ENCODE data around the gene KIF20B.

KIF20B gene

DNA sequence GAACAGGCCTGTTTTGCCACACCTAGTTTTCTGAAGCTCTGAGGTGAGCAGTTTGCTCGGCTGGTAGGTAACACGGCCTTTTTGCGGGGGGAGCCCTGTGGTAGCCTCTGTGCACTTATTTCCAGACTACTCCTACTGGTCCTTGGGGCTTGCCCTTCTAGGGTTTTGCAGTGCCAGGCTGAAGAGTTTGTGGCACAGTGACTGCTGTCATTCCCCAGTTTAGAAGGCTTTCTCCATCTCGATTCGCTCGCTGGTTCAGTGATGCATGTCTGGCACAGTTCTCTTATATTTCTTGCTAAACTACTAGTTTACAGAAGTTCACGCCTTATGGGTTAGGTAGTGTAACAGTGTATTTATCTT lies 711 bp downstream of the KIF20B start:
- TF ChIP-seq, protein P1, sequence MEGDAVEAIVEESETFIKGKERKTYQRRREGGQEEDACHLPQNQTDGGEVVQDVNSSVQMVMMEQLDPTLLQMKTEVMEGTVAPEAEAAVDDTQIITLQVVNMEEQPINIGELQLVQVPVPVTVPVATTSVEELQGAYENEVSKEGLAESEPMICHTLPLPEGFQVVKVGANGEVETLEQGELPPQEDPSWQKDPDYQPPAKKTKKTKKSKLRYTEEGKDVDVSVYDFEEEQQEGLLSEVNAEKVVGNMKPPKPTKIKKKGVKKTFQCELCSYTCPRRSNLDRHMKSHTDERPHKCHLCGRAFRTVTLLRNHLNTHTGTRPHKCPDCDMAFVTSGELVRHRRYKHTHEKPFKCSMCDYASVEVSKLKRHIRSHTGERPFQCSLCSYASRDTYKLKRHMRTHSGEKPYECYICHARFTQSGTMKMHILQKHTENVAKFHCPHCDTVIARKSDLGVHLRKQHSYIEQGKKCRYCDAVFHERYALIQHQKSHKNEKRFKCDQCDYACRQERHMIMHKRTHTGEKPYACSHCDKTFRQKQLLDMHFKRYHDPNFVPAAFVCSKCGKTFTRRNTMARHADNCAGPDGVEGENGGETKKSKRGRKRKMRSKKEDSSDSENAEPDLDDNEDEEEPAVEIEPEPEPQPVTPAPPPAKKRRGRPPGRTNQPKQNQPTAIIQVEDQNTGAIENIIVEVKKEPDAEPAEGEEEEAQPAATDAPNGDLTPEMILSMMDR (IDR thresholded peaks at IDR 0.05; ENCODE audit: low read depth, low read length): no peak
- DNase-seq (ENCODE audit: extremely low read depth, low read depth): no peak

DNA sequence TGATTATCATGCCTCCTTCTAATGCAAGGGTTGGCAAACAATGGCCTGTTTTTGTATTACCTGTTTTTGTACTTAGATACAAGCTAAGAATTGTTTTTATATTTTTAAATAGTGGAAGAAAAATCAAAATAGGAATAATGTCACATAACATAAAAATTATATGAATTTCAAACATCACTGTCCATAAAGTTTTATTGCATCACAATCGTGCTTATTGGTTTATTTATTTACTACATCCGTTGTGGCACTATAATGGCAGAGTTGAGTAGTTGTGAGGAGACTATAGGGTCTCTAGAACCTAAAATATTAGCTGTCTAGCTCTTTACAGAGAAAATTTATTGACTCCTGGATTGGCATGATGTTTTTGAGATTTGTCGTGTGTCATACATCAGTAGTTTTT lies 4.1 kb downstream of the KIF20B start:
- no peak for DNase-seq (ENCODE audit: extremely low read depth, low read depth)
- TF ChIP-seq, protein P1 (IDR thresholded peaks at IDR 0.05; ENCODE audit: low read depth, low read length): no peak

DNA sequence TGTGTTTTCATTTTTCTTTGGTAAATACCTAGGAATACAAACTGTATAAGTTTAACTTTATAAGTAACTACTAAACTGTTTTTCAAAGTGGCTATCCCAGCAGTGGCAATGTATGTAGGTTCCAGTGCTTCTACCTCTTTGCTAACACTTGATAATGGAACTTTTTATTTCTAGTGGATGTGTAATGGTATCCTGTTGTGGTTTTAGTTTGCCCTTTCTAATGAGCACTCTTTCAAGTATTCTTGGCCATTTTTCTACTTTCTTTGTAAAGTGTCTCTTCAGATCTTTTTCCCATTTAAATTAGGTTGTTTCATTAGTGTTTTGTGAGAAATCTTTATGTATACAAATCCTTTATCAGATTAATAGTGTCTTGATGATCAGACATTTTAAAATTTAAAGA lies 4.6 kb downstream of the KIF20B start:
- TF ChIP-seq, protein P1 (IDR thresholded peaks at IDR 0.05; ENCODE audit: low read depth, low read length): no peak

DNA sequence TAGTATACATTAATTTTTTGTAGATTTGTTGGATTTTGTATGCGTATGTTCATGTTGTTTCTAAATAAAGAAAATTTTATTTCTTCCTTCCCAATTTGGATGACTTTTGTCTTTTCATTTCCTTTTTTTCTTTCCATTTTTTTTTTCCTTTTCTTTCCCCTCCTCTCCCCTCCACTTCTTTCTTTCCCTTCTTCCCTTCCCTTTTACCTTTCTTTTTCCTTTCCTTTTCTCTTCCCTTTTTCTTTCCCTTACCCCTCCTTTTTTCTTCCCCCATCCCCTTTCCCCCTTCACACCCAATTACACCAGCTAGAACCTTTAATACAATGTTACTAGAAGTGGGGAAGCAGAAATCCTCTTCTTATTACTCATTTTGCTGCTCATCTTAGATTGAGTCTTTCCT lies 6.0 kb downstream of the KIF20B start:
- no peak for DNase-seq (ENCODE audit: extremely low read depth, low read depth)
- TF ChIP-seq, protein P1 (IDR thresholded peaks at IDR 0.05; ENCODE audit: low read depth, low read length): no peak

More for the DNA sequence above, 4.6 kb downstream of the KIF20B start:
- no peak for DNase-seq (ENCODE audit: extremely low read depth, low read depth)

DNA sequence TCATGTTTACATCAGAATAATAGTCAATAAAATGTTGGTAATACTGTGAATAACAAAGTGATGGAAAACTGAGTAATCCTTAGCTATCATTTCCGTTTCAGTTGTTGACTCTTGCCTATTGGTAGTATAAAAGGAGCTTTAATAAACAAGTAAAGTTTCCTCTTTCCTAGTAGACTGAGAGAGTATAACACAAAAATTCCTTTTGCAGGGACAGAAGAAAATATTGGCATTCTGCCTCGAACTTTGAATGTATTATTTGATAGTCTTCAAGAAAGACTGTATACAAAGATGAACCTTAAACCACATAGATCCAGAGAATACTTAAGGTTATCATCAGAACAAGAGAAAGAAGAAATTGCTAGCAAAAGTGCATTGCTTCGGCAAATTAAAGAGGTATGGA lies 9.4 kb downstream of the KIF20B start:
- TF ChIP-seq, protein P1 (IDR thresholded peaks at IDR 0.05; ENCODE audit: low read depth, low read length): no peak
- DNase-seq (ENCODE audit: extremely low read depth, low read depth): no peak

DNA sequence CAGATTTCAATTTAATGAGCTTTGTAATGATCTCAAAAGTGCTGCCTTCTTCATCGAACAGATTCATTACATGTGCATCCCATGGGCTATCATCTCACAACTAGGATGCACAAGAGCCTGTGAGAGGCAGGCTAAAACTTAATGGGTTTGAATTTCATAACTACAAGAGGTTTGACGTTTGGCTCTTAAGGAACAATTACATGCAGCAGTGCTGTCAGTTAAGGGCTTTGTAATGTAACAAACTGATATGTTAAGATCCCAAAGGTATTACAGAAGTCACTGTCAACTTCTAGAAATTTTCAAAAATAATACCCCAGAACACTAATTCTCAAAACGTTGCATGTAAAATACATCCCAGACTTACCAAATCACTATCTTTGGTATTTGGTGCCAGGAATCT lies 33.2 kb downstream of the KIF20B start:
- TF ChIP-seq, protein P1 (IDR thresholded peaks at IDR 0.05; ENCODE audit: low read depth, low read length): no peak
- DNase-seq (ENCODE audit: extremely low read depth, low read depth): no peak

DNA sequence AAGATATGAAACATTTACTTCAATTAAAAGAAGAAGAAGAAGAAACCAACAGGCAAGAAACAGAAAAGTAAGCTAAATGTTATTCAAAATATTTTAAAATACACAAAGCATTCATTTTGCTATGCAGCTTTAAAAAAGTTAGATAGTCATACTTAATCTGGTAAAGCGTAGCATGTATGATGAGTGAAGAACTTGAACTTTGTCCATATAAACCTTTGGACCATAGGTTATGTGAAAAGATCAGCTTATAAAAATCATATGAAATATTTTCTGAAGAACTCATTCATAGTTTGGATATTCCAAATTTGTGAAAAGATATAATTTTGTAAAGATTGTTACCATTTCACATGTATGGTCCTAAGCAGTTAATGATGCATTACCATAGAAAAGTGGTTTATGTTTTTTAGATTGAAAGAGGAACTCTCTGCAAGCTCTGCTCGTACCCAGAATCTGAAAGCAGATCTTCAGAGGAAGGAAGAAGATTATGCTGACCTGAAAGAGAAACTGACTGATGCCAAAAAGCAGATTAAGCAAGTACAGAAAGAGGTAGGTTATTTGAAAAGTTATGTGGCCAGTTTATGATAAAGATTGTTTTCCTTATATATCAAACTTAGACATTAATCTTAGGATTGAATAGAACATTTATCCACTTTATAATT lies 37.3 kb downstream of the KIF20B start:
- DNase-seq (ENCODE audit: extremely low read depth, low read depth): no peak
- TF ChIP-seq, protein P1 (IDR thresholded peaks at IDR 0.05; ENCODE audit: low read depth, low read length): no peak

Measured in AG09319 (cell line).